Endometrial microvascular endothelial cells (primary cell): ENCODE results near the gene OR1N2. TPM values are rescaled to one million over a fixed set of nuclear protein-coding genes. Genes with fewer than 3 reads are reported as not detected.
"Not testable (repeated sequence)": the region's sequence is repeated elsewhere in the genome, so short reads cannot be mapped to it uniquely, and the experiment has no call there.

ENCODE experiments used
- in situ Hi-C: cut with HindIII; loops from 2 replicates; pipeline ENCODE4 v1.10.0; 2017; ENCODE audit warnings: low sequenced_read_pairs, low pct_unique_long_range_greater_than_20kb; ENCODE audit errors: inconsistent ontology term
- total RNA-seq: library from RNA; depleted of rRNA; stranded (reverse); fragments of >200 nt; gene quantifications from one replicate; pipeline ENCODE4 v1.2.3, GENCODE V29; 2015; ENCODE audit errors: inconsistent ontology term

The OR1N2 gene
- total RNA-seq, result not detected

- in situ Hi-C loops, result no loop called here
Observed at GRCh38 chr9:122552812-122553211, at the start of gene OR1N2. OR1N2 (plus strand) TSS chr9:122553112; CDS start chr9:122553212, 100 bp downstream.

GRCh38 chr9:122506964-122507363, 45.9 kb upstream of the OR1N2 start:
- in situ Hi-C loops, result no loop called here

GRCh38 chr9:122510502-122510901, 42.4 kb upstream of the OR1N2 start, which contains the start of gene OR1J2:
OR1J2 (plus strand) TSS chr9:122510802; CDS start chr9:122510802, 0 bp downstream.
- in situ Hi-C loops, result no loop called here

- in situ Hi-C loops, result no loop called here
Observed at GRCh38 chr9:122518226-122518625, 34.7 kb upstream of the OR1N2 start.

GRCh38 chr9:122518841-122519240, 34.1 kb upstream of the OR1N2 start, which contains the start of gene OR1J4:
OR1J4 (plus strand) TSS chr9:122519141; CDS start chr9:122519141, 0 bp downstream.
- in situ Hi-C loops, result no loop called here

GRCh38 chr9:122519376-122519775, 33.5 kb upstream of the OR1N2 start:
- in situ Hi-C loops, result no loop called here

- in situ Hi-C loops, result no loop called here
Observed at GRCh38 chr9:122526602-122527001, 26.3 kb upstream of the OR1N2 start.

- in situ Hi-C loops, result no loop called here
Observed at GRCh38 chr9:122527193-122527592, 25.7 kb upstream of the OR1N2 start, which contains the start of gene OR1N1. OR1N1 (minus strand) TSS chr9:122527293; CDS start chr9:122527293, 0 bp downstream.

- in situ Hi-C loops, result not testable (repeated sequence)
Observed at GRCh38 chr9:122531157-122531556, 21.8 kb upstream of the OR1N2 start.

- in situ Hi-C loops, result no loop called here
Observed at GRCh38 chr9:122536134-122536533, 16.8 kb upstream of the OR1N2 start.

- in situ Hi-C loops, result not testable (repeated sequence)
Observed at GRCh38 chr9:122537066-122537465, 15.8 kb upstream of the OR1N2 start.

GRCh38 chr9:122538757-122539156, 14.2 kb upstream of the OR1N2 start:
- in situ Hi-C loops, result no loop called here

GRCh38 chr9:122546196-122546595, 6.7 kb upstream of the OR1N2 start:
- in situ Hi-C loops, result no loop called here

GRCh38 chr9:122551371-122551770, 1.5 kb upstream of the OR1N2 start:
- in situ Hi-C loops, result no loop called here

GRCh38 chr9:122561446-122561845, 8.5 kb downstream of the OR1N2 start:
- in situ Hi-C loops, result no loop called here

- in situ Hi-C loops, result no loop called here
Observed at GRCh38 chr9:122562134-122562760, 9.3 kb downstream of the OR1N2 start.

GRCh38 chr9:122567901-122568300, 15.0 kb downstream of the OR1N2 start:
- in situ Hi-C loops, result no loop called here

- in situ Hi-C loops, result no loop called here
Observed at GRCh38 chr9:122572456-122572855, 19.5 kb downstream of the OR1N2 start.

GRCh38 chr9:122579874-122580273, 27.0 kb downstream of the OR1N2 start:
- in situ Hi-C loops, result no loop called here

GRCh38 chr9:122580360-122580759, 27.4 kb downstream of the OR1N2 start:
- in situ Hi-C loops, result no loop called here

GRCh38 chr9:122583284-122583683, 30.4 kb downstream of the OR1N2 start, which contains the start of gene OR1L8:
OR1L8 (minus strand) TSS chr9:122583384; CDS start chr9:122568477, 14,907 bp downstream.
- in situ Hi-C loops, result not testable (repeated sequence)
